Natural killer cell (primary cell): ENCODE results near the gene PPFIBP2. TPM values are rescaled to one million over a fixed set of nuclear protein-coding genes. Genes with fewer than 3 reads are reported as not detected.

Experiments used
- ATAC-seq, 3 donors: fragments of 150-1000 bp in 2 of 3; fragments of 200-7000 bp in 1 of 3; cut with Tn5 transposase; 1 replicate in 1 of 3; 2 replicates in 2 of 3; pipeline ENCODE4 v1.10.0; 2021; ENCODE audit warnings: mild to moderate bottlenecking in 2 of 3, moderate library complexity in 2 of 3
- DNase-seq, 2 donors: peaks; one replicate each; pipeline versions ENCODE4 v3.0.0 to v3.0.0-alpha.2; 2013 to 2021; ENCODE audit warnings: mixed read lengths in 1 of 2
- H3K27ac ChIP-seq: one replicate; pipeline ENCODE4 v1.5.1; 2013; ENCODE audit warnings: mild to moderate bottlenecking, low read length
- H3K27me3 ChIP-seq: one replicate; pipeline ENCODE4 v1.6.1; 2013; ENCODE audit warnings: low read length; ENCODE audit not compliant: control insufficient read depth, insufficient read depth
- H3K36me3 ChIP-seq: one replicate; pipeline ENCODE4 v1.6.1; 2013; ENCODE audit warnings: low read length; ENCODE audit not compliant: control insufficient read depth, insufficient read depth
- H3K4me1 ChIP-seq: one replicate; pipeline ENCODE4 v1.6.1; 2013; ENCODE audit warnings: low read length; ENCODE audit not compliant: control insufficient read depth, insufficient read depth
- H3K4me3 ChIP-seq: one replicate; pipeline ENCODE4 v1.5.1; 2013; ENCODE audit warnings: low read length
- H3K9me3 ChIP-seq: one replicate; pipeline ENCODE4 v1.6.1; 2013; ENCODE audit warnings: low read length; ENCODE audit not compliant: control insufficient read depth, insufficient read depth
- H3K27ac Mint-ChIP-seq, 2 donors: one replicate each; pipeline ENCODE4 v1.8.0; 2022; ENCODE audit warnings: mild to moderate bottlenecking in 2 of 2, mixed read lengths in 2 of 2, moderate library complexity in 1 of 2
- H3K27me3 Mint-ChIP-seq, 2 donors: one replicate each; pipeline ENCODE4 v1.8.0; 2022; ENCODE audit warnings: low read depth in 2 of 2, mixed read lengths in 2 of 2
- H3K36me3 Mint-ChIP-seq: one replicate; pipeline ENCODE4 v1.8.0; 2022; ENCODE audit warnings: mixed read lengths
- H3K4me1 Mint-ChIP-seq, 2 donors: one replicate each; pipeline ENCODE4 v1.8.0; 2022; ENCODE audit warnings: mixed read lengths in 2 of 2
- H3K4me3 Mint-ChIP-seq: one replicate; pipeline ENCODE4 v1.8.0; 2022; ENCODE audit warnings: mild to moderate bottlenecking, moderate library complexity, mixed read lengths
- H3K9me3 Mint-ChIP-seq, 2 donors: one replicate each; pipeline ENCODE4 v1.8.0; 2022; ENCODE audit warnings: mixed read lengths in 2 of 2
- WGBS: methylation state at CpG from one replicate; pipeline ENCODE4 v1.1.7; 2013; ENCODE audit warnings: missing lambda C conversion rate; ENCODE audit not compliant: insufficient coverage; 5-methylcytosine and 5-hydroxymethylcytosine counted together
- intact Hi-C: fragments of 100-400 bp; cut with micrococcal nuclease; formaldehyde crosslinking; loops from one replicate; pipeline ENCODE4 v1.14.2; 2022
- total RNA-seq, 4 donors: library from RNA; stranded (reverse); fragments of 120-200 nt in 1 of 4; gene quantifications; one replicate each; pipeline versions ENCODE4 v1.2.3 to v1.2.4, GENCODE V29; 2013 to 2022
- TF ChIP-seq, protein P1 (sequence below): fragments of 200-600 bp; IDR thresholded peaks from one replicate; pipeline ENCODE4 v1.8.0; 2022; ENCODE audit warnings: antibody characterized with exemption

The PPFIBP2 gene
- total RNA-seq, 3 donors from 2014 or later (not counting 1 experiment from before 2014, with no cell fraction given) = 15.1 to 23.7 (median 23.1) TPM

- Mint-ChIP-seq H3K9me3 (no peaks in the 10 kb centered on the region), H3K36me3 (no peaks in the 10 kb centered on the region), H3K4me3 (no peak overlapping the region), H3K4me1 (peaks cover 0 to 13% of the 10 kb centered on the region in 2 donors), H3K27ac (no peak overlapping the region), H3K27me3 (peaks cover 12 to 15% of the 10 kb centered on the region in 2 donors)
- ATAC-seq (no peak), DNase-seq (no peak)
- TF ChIP-seq, protein P1, sequence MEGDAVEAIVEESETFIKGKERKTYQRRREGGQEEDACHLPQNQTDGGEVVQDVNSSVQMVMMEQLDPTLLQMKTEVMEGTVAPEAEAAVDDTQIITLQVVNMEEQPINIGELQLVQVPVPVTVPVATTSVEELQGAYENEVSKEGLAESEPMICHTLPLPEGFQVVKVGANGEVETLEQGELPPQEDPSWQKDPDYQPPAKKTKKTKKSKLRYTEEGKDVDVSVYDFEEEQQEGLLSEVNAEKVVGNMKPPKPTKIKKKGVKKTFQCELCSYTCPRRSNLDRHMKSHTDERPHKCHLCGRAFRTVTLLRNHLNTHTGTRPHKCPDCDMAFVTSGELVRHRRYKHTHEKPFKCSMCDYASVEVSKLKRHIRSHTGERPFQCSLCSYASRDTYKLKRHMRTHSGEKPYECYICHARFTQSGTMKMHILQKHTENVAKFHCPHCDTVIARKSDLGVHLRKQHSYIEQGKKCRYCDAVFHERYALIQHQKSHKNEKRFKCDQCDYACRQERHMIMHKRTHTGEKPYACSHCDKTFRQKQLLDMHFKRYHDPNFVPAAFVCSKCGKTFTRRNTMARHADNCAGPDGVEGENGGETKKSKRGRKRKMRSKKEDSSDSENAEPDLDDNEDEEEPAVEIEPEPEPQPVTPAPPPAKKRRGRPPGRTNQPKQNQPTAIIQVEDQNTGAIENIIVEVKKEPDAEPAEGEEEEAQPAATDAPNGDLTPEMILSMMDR = no peak
- Histone ChIP-seq H3K9me3 (no peaks in the 10 kb centered on the region), H3K4me3 (no peak overlapping the region), H3K27me3 (peaks cover 8% of the 10 kb centered on the region), H3K4me1 (peaks cover 16% of the 10 kb centered on the region), H3K27ac (no peak overlapping the region), H3K36me3 (no peaks in the 10 kb centered on the region)
- intact Hi-C loops = no loop called here
- WGBS = 85% methylated on average over 7 of the region's 7 CpGs
Measured at GRCh38 chr11:7668464-7668863, 154.7 kb downstream of the PPFIBP2 start.

GRCh38 chr11:7668911-7669310 is 155.1 kb downstream of the PPFIBP2 start:
- H3K4me3 Mint-ChIP-seq = no peak overlapping the region
- WGBS = 90% methylated on average over 2 of the region's 5 CpGs
- no peak for ATAC-seq

GRCh38 chr11:7670641-7671040 is 156.8 kb downstream of the PPFIBP2 start:
- intact Hi-C loops = no loop called here
- H3K27me3 ChIP-seq = peaks cover 16% of the 10 kb centered on the region
- TF ChIP-seq, protein P1 = no peak
- Mint-ChIP-seq H3K4me1 (peaks cover 0 to 18% of the 10 kb centered on the region in 2 donors), H3K36me3 (no peaks in the 10 kb centered on the region), H3K9me3 (no peaks in the 10 kb centered on the region), H3K27me3 (peaks cover 27 to 31% of the 10 kb centered on the region in 2 donors), H3K27ac (no peak overlapping the region), H3K4me3 (no peak overlapping the region)
- H3K4me3 ChIP-seq = no peak overlapping the region
- no peaks in the 10 kb centered on the region for H3K36me3 ChIP-seq
- H3K4me1 ChIP-seq = peaks cover 21% of the 10 kb centered on the region
- ATAC-seq (no peak), DNase-seq (no peak)
- no peak overlapping the region for H3K27ac ChIP-seq
- H3K9me3 ChIP-seq = no peaks in the 10 kb centered on the region
- WGBS = 79% methylated on average over 4 of the region's 4 CpGs

More at GRCh38 chr11:7668911-7669310, 155.1 kb downstream of the PPFIBP2 start:
- Histone ChIP-seq H3K9me3 (no peaks in the 10 kb centered on the region), H3K4me3 (no peak overlapping the region), H3K27ac (no peak overlapping the region), H3K27me3 (peaks cover 8% of the 10 kb centered on the region), H3K4me1 (peaks cover 19% of the 10 kb centered on the region), H3K36me3 (no peaks in the 10 kb centered on the region)
- Mint-ChIP-seq H3K27ac (no peak overlapping the region), H3K4me1 (peaks cover 0 to 14% of the 10 kb centered on the region in 2 donors), H3K27me3 (peaks cover 12 to 17% of the 10 kb centered on the region in 2 donors), H3K9me3 (no peaks in the 10 kb centered on the region), H3K36me3 (no peaks in the 10 kb centered on the region)
- DNase-seq = no peak
- TF ChIP-seq, protein P1 = no peak
- intact Hi-C loops = no loop called here
